GM18870 (cell line): ENCODE results near the gene MRPL21.
"Not testable (repeated sequence)": the region's sequence is repeated elsewhere in the genome, so short reads cannot be mapped to it uniquely, and the experiment has no call there.

ENCODE experiments used
- ATAC-seq: cut with Tn5 transposase; IDR thresholded peaks from one replicate; pipeline ENCODE4 v1.9.1; 2021; ENCODE audit warnings: moderate library complexity; ENCODE audit not compliant: unreplicated experiment

Gene MRPL21

GRCh38 chr11:68913188-68913587, 9.6 kb upstream of the MRPL21 start:
- no peak for ATAC-seq

- ATAC-seq, result no peak
These were observed 8.6 kb upstream of the MRPL21 start for GRCh38 chr11:68912254-68912653.

- ATAC-seq, result no peak
These were observed 8.1 kb upstream of the MRPL21 start for GRCh38 chr11:68911731-68912130.

- no peak for ATAC-seq
These were observed 7.3 kb upstream of the MRPL21 start for GRCh38 chr11:68910965-68911364.

- no peak for ATAC-seq
These were observed 4.6 kb upstream of the MRPL21 start for GRCh38 chr11:68908273-68908672.

- no peak for ATAC-seq
These were observed 2.1 kb upstream of the MRPL21 start for GRCh38 chr11:68905421-68906360.

GRCh38 chr11:68904248-68904847, 716 bp upstream of the MRPL21 start:
- no peak for ATAC-seq

- no peak for ATAC-seq
These were observed 2.7 kb downstream of the MRPL21 start for GRCh38 chr11:68900835-68901381.

GRCh38 chr11:68897441-68897840, 6.2 kb downstream of the MRPL21 start:
- no peak for ATAC-seq

GRCh38 chr11:68896171-68896959, 7.3 kb downstream of the MRPL21 start:
- ATAC-seq, result no peak

GRCh38 chr11:68893282-68893681, 10.3 kb downstream of the MRPL21 start:
- ATAC-seq, result no peak

- no peak for ATAC-seq
These were observed 11.1 kb downstream of the MRPL21 start for GRCh38 chr11:68892576-68892975.

- ATAC-seq, result no peak
These were observed 12.2 kb downstream of the MRPL21 start for GRCh38 chr11:68891351-68891948.

- no peak for ATAC-seq
These were observed 13.0 kb downstream of the MRPL21 start for GRCh38 chr11:68890490-68891231.

- ATAC-seq, result no peak
These were observed 13.6 kb downstream of the MRPL21 start for GRCh38 chr11:68889948-68890446.

- not testable (repeated sequence) for ATAC-seq
These were observed 18.8 kb downstream of the MRPL21 start for GRCh38 chr11:68884827-68885226.

GRCh38 chr11:68882391-68882790, 21.2 kb downstream of the MRPL21 start:
- ATAC-seq, result no peak

GRCh38 chr11:68881320-68881719, 22.3 kb downstream of the MRPL21 start:
- ATAC-seq, result no peak

- no peak for ATAC-seq
These were observed 22.8 kb downstream of the MRPL21 start for GRCh38 chr11:68880851-68881250.

- ATAC-seq, result no peak
These were observed 25.6 kb downstream of the MRPL21 start for GRCh38 chr11:68878022-68878421.
